Stimulated activated CD4-positive, alpha-beta T cell treated with anti-CD3 and anti-CD28 coated beads, TNF-alpha, amount 100 ng/mL, for 4 hours (primary cell): ENCODE results near the gene FBN1.

Source experiments
- DNase-seq, 3 experiments: peaks; one replicate each; pipeline ENCODE4 v3.0.0-alpha.2; 2020; ENCODE audit warnings: low read depth in 3 of 3

FBN1 gene

DNA sequence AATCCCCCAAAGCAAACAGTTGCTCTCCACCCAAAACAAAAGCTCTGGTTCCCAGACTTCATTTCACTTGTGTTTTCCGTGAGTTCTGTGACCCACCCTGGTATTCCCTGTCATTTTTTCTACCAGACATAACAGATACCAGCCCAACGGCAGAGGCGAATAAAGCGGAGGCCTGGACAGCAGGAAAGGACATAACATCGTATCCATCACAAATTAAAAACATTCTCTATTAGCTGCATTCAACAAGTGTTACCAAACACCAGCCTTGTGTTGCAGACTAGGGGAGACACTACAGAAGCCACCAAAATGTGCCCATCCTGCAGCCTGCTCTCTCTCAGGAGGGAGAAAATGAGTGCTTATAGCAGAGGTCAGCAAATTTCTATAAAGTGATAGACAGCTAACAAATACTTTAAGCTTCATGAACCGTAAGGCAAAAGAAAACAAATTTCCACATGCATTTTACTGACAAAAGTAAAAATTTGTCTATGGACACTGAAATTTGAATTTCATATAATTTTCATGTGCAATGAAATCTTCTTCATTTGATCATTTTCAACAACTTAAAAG lies 7.1 kb upstream of the FBN1 start:
- DNase-seq, result no peak

DNA sequence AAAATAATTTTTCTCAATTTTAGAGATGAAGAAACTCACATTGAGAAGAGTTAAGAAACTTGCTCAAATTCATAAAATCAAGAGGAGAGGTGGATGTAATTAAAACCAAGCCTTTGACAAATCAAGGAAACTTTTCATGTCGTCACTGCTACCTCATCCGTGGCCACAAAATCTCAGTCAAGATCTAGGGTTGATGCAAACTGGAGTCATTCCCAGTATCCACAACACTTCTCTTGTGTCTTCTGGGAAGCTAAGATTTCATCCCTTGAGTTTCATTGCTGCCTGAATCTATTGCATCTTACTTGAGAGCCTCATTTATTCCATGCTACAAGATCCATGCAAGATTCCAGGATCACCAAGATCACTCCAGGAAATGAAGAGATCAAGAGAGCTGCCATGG lies 5.4 kb upstream of the FBN1 start:
- no peak for DNase-seq

DNA sequence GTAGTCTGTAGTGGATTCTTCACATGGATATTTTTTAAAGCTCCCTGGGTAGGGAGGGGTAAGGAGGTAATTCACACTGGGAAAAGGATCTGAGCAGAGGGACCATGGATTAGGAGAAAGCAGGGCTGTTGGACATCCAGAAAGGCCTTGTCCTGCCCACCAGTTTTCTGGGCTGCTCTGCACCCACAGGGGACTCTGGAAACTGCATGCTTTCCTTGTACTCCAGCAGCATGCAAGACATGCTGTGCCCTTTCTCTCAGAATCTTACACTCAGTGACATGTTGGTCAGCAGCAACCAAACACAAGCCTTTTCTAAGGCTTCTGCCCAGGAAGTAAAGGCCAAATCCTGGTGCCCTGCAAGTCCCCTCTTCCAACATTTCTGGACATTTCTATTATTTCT lies 2.5 kb upstream of the FBN1 start:
- no peak for DNase-seq

DNA sequence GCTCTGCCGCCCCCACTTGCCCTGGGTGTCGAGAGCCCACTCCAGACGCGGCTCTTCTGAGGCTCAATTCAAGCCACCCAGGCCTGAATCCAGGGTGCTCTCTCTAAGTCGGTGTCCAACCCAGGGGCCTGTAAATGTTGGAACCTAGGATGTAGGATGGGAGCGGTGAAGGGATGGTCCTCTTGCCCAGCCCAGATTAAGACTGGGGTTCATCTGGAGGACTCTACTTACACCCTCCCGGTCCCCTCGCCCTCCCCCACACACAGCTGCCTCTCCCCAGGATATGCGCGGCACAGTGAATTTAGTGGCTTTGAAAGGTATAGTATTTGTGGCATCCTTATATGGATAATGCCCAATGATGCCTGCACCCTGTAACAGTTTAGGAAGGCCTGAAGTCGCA lies 822 bp upstream of the FBN1 start:
- DNase-seq, result no peak

DNA sequence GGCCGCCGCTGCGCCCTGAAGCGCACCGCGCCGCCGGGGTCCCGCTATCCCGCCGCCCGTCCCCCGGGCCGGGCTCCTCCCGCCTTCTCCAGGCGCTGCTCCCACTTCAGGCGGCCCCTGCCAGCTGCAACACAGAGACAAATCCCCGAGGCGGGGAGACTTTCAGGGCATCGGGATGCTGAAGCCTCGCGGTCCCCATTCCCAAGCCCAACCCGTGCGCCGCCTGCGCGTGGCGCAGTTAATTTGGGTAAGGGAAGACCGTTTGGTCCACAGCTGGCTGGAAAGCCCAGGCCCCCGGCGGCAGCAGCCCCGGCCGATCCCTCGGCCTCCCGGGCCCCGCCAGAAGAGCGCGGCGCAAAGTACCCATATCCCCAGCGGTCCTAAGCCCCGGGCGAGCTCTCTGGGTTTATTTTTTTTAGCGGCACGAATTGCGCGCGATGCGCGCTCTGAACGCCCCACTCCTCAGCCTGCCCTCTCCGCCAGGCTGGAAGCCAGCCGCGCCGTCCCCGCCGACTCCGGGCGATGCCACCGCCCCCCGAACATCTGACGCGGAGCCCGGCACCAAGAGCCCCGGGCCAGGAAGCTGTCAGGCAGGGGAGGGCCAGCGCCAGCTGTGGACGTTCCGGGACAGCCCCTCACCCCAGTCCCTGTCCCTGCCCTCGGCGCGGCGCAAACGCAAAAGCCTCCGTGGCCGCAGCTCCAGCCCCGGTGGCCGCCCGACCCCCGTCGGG lies 517 bp downstream of the FBN1 start:
- no peak for DNase-seq

DNA sequence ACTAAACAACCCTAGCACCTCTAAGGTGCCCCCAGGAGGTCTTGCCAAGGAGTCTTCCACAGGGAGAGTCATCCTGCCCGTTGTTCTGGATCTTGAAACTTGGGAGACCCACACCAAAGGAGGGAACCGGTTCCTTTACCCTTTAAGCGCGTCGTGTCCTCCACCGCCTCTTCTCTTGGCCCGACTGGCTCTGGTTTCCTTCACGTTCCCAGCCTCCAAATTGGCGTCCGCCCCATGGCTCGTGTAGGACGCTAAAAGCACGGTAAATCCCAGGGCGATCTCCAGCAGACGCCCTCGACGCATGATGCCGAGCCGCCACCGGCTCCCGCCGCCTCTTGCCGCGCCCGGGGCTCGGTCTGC lies 1.1 kb downstream of the FBN1 start:
- no peak for DNase-seq

DNA sequence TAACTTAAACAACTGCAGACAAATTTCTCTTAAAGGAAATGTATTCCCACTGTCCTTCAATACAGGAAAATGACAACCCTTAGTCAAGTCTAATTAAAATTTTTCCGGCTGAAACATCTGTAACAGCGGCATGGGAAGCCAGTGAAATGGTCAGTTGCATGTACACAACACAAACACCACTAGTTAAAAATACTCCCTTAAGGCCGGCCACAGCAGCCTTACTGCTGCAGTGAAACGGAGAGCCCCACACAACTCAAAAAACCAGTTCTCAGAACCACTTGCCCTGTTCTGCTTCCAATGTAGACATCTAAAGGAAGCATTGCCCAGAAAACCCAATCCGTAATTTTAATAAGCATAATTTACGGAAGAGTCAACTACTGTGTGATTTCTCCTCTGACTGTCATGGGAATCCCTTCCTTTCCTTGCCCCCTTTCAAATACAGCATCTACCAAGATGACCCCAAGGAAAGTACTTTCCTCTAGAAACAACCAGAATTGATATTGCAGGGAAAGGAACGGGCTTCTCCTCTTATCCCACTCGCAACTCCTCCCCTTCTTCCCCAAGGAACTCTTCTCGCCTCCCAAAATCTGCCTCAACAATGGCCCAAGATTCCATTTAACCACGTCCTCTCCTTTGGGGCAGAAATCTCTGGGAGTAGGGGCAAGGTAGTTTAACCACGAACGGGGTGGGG lies 1.6 kb downstream of the FBN1 start:
- no peak for DNase-seq

DNA sequence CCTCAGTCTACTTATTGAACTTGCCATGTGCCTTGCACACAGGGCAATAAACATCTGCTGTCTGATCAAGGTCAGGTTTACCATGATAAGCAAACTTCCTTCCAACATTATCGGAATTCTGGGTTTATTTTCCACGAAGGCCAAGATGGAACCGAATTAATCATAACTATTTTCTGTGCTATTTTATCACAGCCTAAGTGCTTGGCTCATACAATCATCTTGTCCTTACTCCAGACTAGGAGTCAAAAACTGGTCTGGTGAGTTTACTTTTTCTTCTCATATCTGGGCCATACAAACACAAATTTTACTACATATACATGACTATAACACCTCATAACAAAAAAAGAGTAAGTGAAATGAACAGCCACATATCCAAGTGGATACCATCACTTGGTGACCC lies 2.3 kb downstream of the FBN1 start:
- DNase-seq, result no peak

DNA sequence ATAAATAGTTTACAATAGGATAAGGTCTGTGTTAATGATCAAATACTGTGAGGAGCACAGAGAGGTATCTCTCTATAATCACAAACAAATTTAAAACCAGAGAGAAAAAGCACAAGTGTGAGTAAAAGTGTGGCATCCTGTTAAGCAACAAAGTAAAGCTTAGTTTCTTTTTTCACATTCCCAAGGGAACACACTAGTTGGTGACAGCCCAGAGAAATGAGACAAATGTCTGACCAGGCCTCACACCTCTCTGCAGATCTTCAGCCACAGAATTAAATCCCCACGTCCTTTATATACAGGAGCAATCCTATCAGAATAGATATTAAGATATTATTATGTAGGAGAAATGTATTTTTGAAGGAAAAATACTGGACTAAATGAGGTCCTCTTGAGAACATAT lies 2.7 kb downstream of the FBN1 start:
- no peak for DNase-seq

DNA sequence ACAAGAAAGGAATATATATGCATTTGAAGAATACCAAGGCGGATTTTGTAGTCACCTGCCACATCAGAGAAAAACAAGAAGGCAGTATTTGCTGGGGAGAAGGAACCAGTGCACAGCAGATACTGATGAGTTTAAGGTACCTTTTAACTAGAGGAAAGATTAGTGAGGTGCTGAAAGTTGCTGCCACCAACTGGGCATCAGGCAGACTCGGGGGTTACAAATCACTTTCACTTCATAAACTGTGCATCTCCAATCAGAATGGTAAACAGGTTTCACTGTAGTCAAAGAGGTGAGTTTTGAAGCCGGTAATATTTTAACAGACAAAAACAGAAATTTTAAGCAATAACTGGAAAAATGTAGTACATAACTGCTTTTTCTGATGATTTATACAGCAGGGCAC lies 4.1 kb downstream of the FBN1 start:
- no peak for DNase-seq

DNA sequence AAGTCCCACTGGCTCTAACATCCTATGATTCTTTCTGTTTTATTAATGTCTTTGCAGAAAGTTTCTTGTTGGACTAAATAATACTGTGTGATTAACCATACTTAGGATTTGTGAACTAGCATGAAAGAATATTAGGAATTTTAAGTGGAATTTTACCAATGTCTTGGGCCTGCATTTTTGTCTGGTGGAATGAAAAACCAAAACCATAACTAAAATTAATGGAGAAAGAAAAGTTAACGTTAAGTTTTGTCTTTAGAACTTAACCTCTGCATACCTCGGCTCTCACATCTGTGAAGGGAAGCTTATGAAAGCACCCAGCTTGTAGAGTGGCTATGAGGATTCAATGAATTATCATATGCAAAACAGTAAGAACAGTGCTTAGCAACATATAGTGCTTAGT lies 6.5 kb downstream of the FBN1 start:
- no peak for DNase-seq

DNA sequence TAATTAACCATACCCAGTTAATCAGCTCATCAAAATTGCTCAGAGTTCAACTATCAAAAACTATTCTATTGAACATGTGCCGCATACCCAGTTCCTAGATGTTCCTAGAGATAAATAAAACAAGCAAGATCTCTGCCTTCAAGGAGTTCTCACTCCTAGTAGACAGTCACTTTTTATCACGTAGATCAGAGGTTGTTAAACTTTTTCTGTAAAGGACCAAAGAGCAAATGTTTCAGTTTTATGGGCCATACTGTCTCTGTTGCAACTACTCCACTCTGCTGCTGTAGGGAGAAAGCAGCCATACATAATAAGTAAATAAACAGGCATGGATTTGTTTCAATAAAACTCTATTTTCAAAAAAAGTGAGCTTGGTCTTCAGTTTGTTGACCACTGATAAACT lies 7.9 kb downstream of the FBN1 start:
- DNase-seq, result no peak

DNA sequence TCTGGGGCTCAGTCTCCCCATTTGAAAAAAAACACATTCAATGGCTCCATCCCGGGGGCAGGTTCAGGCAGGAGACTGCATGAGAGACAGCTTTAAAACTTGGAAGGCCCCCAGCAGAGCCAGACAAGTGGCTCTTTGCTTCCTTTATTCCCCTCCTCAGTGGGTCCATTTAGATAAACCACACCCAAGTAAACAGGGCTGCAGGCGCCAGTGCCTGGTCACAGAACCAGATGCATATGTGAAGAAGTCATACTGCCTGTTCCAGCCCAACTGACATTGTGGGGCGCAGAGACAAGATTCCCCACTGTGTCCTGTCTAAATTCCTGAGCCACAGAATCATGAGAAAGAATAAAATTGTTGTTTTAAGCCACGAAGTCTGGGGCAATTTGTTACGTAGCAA lies 9.0 kb downstream of the FBN1 start:
- no peak for DNase-seq

DNA sequence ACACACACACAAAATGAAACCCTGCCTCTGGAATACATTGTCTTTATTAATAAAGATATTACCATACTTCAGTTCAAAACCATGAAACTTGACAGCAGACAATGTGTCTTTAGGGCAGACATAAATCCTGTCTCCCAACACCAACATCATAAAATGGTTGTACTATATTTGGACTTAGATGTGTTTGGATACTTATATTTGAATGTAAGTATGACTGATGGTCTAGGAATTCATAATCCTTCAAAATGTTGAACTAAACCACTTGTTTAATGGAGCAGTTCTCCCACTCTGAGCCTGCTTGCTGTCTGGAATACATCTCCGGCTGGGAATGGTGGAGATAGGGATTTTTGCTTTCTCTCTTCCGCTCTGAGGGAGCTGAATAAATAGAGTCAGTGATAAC lies 10.6 kb downstream of the FBN1 start:
- no peak for DNase-seq

DNA sequence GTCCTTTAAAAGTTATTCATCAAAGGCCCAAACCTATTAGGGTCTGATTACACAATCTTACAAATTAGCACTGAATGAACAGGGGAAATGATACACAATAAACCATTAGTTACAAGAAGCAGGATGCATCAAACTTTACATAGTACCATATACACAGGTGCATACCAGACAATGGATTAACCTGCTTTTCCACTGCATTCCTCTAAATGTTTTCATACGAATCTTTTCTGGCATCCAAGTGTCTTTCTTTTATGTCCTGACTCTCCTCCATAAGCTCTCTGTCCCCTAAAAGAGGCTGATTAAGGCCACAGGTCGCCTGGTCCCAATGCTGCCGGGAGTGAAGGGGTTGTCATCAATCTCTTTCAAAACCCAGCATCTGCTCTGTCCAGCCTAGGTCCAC lies 11.4 kb downstream of the FBN1 start:
- DNase-seq, result no peak

DNA sequence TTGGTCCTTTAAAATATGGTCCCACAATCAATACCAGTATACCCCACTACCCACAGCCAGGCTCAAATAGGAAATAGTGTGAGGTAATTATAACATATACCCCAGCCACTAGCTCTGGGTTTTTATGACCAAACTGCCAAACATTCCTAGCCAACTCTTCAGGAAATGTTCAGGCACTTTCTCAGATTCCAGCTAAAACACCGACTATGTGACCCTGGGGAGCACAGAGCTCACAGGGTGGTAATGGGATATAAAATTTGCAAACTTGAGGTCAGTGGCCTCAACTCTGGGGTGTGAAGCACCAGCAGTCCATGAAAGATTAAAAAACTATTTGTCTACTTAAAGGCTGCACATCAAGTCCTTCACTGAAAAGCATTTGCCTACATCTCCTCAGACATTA lies 12.9 kb downstream of the FBN1 start:
- DNase-seq, result no peak

DNA sequence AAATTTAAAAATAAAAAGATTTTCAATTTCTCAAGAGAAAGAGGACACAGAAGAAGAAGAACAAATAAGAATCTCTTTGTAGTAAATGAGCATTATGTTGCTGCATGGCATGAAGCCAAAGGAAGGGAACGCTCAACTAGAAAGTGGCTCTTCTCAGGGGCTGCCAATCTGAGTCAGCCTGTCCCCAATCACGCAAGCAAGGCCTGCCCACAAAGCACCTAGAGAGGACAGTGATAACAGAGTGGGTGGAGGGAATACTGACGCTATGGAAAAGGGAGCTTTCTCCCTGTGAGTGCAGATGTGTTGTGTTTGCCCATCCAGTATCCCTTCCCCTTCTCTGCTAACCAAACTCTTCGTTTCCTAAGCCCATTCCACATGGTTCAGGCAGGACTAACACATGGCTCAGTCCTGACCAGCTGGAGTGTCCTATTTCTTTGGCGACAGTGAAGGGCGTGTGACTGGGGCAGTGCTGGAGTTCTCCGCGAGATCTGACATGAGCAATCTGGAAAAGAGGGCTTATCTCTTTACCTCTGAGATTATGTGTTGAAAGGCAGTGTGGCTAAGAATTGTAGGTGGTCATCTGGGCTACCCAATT lies 14.2 kb downstream of the FBN1 start:
- DNase-seq, result no peak

DNA sequence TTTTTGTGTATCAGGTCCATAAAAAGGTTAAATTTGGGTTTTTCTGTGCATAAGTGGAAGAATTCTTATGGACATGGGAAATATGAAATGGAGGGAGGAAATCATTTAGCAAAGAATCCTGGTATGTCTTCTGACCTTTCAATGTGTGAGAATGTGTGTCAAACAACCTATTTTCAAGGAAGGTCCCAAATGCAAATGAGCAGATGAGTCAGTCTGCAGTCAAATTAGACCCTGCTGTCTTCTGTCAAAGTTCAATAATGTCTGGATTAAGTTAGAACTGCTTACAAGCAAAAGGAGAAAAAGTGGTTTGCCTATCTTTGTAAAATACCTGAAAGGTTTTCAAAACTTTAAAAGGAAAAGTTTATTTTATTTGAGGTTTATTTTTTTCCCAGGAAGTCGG lies 15.3 kb downstream of the FBN1 start:
- no peak for DNase-seq

DNA sequence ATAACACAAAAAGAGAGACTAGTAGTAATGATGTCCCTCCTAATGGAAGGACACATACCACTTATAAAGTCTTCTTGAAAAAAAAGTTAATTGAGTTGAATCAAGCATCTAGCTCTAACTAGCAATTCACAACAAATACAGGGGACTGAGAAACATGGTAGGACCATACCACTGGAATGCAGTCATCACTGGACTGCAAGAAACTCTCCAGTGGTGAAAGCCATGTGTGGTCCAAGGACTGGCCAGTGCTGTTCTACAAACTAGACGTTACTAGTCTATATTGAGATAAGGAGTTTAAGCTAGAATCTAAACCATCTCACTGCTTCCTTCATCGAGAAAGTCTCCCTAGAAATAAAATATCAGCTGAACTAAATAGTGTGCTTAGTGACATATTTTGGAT lies 16.7 kb downstream of the FBN1 start:
- DNase-seq, result no peak

DNA sequence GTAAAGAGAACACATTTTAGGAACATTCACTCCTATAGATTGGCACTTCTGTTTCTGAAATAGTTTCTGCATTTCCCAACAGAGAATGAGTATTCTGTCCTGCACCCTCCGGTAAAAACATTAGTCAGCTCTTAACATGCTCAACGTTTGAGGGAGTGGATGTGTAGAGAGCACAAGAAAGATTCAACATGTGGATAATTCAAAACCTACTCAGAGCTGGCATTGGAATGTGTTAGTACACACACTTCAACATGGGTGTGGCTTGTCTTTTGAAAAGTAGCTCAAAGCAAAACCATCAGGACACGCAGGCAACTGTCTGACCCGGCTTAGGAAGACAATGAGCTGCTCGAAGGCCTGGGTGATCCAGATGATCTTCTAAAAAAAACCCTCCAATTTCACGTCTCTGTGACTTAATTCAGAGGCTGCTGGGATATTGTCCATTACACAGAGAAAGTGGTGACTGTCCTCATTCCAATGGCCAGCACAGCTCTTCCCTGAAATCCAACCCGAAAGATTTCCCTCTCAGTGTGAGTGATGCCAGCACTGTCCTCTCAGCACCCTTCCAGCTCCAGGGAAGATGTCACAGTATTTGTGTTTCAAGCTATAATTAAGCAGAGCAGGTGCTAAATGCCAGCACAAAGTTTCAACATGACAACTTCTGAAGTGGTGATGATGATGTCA lies 18.1 kb downstream of the FBN1 start:
- no peak for DNase-seq

DNA sequence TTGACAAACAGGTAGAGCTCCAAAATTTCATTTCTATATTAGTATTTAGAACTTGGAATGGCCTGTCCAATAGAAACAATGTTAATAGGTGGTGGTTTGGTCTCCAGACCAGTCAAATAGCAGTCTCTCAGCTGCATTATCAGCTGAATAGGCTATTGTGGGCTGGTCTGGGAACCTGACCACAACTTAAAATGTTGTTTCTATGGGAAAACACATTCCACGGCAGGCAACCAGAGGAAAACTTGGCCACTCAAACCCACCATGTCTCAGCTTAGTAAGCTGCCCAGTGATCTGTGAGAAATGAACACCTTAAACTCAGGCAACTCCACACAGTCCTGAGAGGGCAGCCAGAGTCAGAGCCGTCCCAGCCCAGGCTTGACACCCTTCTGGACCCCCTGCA lies 20.4 kb downstream of the FBN1 start:
- DNase-seq, result no peak

DNA sequence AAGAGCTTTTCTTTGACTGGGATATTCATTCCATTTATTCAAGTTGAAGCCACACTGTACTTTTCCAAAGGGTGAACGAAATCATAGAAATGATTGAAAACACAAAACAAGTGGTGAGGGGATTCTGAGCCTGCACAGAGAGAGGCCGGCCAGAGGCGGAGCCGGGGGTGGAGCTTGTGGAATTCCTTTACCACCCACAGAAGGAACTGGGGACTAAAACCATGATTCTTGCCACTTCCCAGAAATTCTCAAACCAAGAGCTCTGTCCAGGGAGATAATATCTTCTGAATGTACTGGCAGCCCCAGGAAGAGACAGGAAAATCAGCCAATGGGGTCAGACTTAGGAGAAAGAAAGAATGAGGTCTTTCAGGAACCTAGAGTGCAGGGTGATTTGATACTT lies 20.8 kb downstream of the FBN1 start:
- no peak for DNase-seq

DNA sequence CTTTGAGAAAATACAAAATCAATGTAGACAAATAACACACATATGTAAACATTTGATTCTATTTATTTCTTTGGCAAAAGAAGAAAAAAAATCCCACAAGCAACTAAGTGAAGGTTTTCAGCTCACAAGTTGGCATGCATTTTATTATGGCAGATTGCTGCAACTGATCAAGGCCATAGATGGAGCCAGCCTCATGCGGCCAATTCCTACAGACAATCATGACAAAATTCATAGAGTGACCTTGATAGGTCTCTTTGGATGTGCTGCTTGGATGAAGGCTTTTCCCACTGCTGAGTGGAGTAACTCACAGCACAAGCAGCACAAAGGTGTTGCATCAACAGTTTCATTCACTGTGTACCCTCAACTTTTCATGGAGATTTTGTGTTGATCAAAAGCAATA lies 22.1 kb downstream of the FBN1 start:
- DNase-seq, result no peak
